ENCODE measurements around the gene PTPRA.

Gene PTPRA

DNA sequence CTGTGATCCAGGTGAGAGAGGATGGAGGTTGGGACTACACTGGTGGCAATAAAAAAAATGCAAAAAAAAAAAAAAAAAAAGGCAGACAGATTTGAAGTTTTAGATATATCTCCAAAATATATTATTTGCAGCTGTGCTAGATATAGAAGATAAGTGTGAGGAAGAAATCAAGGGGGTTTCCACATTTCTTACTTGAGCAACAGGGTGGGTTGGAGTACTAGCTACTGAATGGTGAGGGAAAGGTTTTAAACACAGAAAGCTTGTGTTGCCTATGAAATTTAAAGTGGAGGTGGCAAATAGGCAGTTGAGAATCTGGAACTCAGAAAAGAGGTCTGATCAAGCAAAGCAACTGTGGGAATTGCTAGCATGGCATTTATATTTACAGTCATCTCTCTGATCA lies 110.2 kb downstream of the PTPRA start:
- no peak overlapping the region for H3K4me3 ChIP-seq (ENCODE audit: low read depth, low read length)
- TF ChIP-seq, protein P1, sequence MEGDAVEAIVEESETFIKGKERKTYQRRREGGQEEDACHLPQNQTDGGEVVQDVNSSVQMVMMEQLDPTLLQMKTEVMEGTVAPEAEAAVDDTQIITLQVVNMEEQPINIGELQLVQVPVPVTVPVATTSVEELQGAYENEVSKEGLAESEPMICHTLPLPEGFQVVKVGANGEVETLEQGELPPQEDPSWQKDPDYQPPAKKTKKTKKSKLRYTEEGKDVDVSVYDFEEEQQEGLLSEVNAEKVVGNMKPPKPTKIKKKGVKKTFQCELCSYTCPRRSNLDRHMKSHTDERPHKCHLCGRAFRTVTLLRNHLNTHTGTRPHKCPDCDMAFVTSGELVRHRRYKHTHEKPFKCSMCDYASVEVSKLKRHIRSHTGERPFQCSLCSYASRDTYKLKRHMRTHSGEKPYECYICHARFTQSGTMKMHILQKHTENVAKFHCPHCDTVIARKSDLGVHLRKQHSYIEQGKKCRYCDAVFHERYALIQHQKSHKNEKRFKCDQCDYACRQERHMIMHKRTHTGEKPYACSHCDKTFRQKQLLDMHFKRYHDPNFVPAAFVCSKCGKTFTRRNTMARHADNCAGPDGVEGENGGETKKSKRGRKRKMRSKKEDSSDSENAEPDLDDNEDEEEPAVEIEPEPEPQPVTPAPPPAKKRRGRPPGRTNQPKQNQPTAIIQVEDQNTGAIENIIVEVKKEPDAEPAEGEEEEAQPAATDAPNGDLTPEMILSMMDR (IDR thresholded peaks at IDR 0.05; ENCODE audit: control insufficient read depth, extremely low read depth, insufficient read depth): no peak
- no peak for DNase-seq (ENCODE audit: low read depth)

DNA sequence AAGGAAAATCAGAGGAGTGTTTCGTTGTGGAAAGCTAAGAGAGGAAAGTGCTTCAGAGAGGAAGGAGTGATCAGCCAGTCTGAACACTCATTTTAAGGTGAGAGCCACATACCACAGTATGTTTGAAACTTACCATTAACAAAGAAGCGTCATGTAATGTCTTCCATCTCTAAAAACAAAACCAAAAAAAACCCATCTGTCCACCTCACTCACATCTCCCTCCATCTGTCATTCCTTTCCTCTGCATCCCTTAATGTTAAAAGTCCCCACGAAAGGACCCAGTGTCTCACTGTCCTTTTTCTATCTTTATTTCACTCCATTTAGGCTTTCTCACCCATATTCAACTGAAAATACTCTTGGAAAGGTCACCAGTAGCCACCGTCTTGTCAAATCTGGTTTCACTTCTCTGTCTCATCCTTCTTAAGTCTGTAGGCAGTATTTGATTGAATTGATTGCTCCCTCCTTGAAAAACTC lies 110.8 kb downstream of the PTPRA start:
- no peak overlapping the region for H3K4me3 ChIP-seq (ENCODE audit: low read depth, low read length)
- TF ChIP-seq, protein P1 (IDR thresholded peaks at IDR 0.05; ENCODE audit: control insufficient read depth, extremely low read depth, insufficient read depth): no peak
- no peak for DNase-seq (ENCODE audit: low read depth)

DNA sequence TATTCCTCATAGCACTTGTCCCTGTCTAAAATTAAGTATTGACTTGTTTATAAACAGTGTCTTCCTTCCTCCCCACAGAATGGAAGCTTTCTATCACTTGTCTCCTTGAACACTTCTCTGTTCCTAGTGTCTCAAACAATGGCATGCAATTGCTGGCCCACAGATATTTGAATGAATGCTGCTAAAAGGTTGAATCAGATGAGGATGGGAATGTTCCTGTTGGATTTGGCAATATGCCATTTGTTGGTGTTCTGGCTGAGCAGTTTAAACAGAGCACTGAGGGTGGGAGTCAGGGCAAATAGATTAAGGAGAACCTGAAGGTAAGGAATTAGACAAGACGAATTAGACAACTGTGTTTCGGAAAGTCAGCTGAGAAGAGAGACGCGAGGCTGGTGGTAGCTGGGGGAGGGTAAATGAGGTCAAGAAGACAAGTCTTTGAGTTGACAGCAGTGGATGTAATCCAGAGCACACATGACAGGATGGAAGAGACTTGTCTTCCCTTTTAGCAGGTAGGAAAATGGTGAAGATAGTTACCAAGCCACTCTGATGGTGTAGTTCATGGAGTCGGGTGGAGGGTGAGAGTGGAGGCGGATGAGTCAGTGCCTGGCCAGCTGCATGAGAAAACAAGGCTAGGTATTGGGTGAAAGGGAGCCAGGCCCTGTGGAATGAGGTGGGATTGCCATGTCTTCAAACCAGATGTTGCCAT lies 111.8 kb downstream of the PTPRA start:
- TF ChIP-seq, protein P1 (IDR thresholded peaks at IDR 0.05; ENCODE audit: control insufficient read depth, extremely low read depth, insufficient read depth): no peak
- H3K4me3 ChIP-seq (ENCODE audit: low read depth, low read length): no peak overlapping the region
- no peak for DNase-seq (ENCODE audit: low read depth)

DNA sequence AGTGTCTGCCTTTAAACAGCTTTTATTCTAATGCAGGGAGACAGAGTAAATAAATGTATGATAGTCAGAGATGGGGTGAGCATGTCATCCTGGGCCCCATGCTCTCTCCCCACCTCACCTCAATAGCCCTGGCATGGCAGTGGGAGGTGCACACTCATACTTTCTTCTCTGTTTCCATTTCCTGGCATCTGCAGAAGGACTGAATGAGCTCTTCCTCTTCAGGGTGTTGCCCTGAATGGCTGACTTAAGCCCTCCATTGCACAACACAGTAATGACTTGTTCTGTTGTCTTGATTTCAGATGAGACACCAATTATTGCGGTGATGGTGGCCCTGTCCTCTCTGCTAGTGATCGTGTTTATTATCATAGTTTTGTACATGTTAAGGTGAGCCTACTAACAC lies 113.2 kb downstream of the PTPRA start:
- DNase-seq (ENCODE audit: low read depth): no peak
- TF ChIP-seq, protein P1 (IDR thresholded peaks at IDR 0.05; ENCODE audit: control insufficient read depth, extremely low read depth, insufficient read depth): no peak
- no peak overlapping the region for H3K4me3 ChIP-seq (ENCODE audit: low read depth, low read length)

DNA sequence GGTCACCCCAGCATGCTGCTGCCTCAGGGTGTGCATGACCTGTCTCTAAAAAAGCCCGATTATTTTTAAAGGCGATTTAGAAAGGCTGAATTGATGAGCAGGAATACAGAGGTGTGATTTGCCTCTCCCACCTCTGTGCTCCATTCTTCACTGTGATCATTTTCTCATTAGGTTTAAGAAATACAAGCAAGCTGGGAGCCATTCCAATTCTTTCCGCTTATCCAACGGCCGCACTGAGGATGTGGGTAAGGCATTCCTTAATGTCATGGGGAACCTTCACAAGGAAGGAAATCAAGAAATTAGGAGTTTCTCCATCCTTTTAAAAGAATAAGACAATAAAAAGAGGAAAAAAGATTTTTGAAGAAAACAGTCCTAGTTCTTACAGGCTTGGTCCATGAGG lies 114.6 kb downstream of the PTPRA start:
- no peak for DNase-seq (ENCODE audit: low read depth)
- no peak overlapping the region for H3K4me3 ChIP-seq (ENCODE audit: low read depth, low read length)
- TF ChIP-seq, protein P1 (IDR thresholded peaks at IDR 0.05; ENCODE audit: control insufficient read depth, extremely low read depth, insufficient read depth): no peak

DNA sequence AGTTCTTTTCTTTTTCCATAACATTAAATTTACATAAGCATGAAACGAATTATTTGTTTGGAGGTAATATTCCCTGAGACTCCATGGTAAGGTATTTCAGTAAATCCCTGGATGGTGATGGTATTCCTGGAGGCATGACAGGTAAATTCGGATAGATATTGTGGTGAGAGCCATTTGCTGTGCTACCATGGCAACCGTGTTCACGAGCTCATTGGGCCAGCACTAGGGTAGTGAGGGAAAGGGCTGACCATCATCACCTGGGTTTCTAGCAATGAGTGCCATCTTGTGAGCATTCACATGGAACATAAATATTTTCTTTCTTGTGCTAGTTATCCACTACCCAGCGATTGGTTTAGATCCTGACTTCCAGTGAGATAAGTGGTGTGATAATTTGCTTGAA lies 118.3 kb downstream of the PTPRA start:
- DNase-seq (ENCODE audit: low read depth): no peak
- H3K4me3 ChIP-seq (ENCODE audit: low read depth, low read length): no peak overlapping the region
- TF ChIP-seq, protein P1 (IDR thresholded peaks at IDR 0.05; ENCODE audit: control insufficient read depth, extremely low read depth, insufficient read depth): no peak

DNA sequence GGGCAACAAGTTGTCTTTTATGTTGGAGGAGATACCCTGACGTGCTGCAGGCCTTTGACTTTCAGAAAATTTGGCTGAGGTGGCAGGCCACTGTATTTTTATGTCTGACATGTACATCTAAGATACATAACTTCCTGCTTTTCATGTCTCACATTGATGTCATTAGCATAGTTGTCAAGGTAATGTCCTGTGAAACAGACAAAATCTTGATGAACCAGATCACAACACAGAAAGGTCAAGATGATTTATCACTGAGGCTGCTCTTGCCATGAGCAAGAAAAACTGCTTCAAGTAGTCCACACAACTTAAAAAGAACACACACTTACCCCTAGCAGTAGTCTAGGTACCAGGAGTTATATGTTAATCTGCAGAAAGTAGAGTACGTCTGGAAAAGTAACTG lies 120.0 kb downstream of the PTPRA start:
- TF ChIP-seq, protein P1 (IDR thresholded peaks at IDR 0.05; ENCODE audit: control insufficient read depth, extremely low read depth, insufficient read depth): no peak
- no peak for DNase-seq (ENCODE audit: low read depth)
- H3K4me3 ChIP-seq (ENCODE audit: low read depth, low read length): no peak overlapping the region
